ENCODE results near the gene ABHD8. TPM values are rescaled to one million over a fixed set of nuclear protein-coding genes. Genes with fewer than 3 reads are reported as not detected.

The ABHD8 gene
- total RNA-seq, 4 donors from 2014 or later, result 12.2 to 25.0 (median 19.8) TPM

DNA sequence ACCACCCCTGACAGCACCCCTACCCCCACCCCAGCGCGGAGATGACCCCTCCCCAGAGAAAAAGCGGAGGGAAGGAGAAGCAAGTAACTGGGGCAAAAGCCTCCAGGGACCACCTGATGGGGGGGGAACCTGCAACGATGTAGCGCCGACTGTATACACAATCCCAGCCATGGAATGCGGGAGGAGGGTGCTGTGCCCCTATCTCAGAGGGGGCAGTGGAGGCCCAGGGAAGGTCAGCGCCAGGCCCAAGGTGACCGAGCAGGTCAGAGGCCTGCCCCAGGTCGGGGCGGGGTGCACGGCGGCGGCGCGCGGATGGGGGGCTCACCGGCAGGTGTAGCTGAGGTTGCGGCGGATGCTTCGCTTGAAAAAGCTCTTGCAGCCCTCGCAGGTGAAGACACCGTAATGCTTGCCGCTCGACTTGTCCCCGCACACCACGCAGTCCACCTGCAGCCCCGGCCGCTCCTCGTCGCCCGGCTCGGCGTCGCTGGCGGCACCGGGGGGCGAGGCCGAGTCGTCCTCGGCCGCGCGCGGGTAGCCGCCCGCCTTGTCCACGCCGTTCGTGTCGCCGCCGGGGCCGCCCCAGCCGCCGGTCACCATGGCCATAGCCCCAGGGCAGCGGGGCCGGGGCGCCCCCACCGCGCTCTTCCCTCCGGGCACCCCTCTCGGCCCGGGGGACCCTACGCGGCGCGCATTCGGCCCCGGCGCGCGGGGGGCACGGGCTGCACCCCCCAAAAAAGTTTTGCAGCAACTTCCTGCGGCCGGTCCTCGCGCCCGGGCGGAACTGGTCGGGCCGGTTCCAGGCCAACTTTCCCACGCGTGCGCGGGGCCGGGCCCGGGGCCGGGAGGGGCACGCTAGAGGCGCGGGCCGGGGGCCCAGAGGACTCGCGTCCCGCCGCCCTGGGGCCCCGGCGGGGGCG lies 58.3 kb downstream of the ABHD8 start:
- Histone ChIP-seq H3K9me3 (no peaks in the 10 kb centered on the region), H3K27ac (peak overlapping the region; percentile 85 to 91 (median 90)), H3K4me1 (peaks cover 28 to 39% of the 10 kb centered on the region in 2 donors), H3K4me3 (peak overlapping the region; percentile 63 to 85 (median 73)), H3K27me3 (no peaks in the 10 kb centered on the region), H3K36me3 (no peaks in the 10 kb centered on the region)
- TF ChIP-seq, protein P1, sequence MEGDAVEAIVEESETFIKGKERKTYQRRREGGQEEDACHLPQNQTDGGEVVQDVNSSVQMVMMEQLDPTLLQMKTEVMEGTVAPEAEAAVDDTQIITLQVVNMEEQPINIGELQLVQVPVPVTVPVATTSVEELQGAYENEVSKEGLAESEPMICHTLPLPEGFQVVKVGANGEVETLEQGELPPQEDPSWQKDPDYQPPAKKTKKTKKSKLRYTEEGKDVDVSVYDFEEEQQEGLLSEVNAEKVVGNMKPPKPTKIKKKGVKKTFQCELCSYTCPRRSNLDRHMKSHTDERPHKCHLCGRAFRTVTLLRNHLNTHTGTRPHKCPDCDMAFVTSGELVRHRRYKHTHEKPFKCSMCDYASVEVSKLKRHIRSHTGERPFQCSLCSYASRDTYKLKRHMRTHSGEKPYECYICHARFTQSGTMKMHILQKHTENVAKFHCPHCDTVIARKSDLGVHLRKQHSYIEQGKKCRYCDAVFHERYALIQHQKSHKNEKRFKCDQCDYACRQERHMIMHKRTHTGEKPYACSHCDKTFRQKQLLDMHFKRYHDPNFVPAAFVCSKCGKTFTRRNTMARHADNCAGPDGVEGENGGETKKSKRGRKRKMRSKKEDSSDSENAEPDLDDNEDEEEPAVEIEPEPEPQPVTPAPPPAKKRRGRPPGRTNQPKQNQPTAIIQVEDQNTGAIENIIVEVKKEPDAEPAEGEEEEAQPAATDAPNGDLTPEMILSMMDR (IDR thresholded peaks at IDR 0.05 in 4 of 5, conservative IDR thresholded peaks at IDR 0.05 in 1 of 5), result no peak
- TF ChIP-seq POLR2A (IDR thresholded peaks at IDR 0.05), result no peak
- intact Hi-C loops (cut with DNase I; ENCODE audit: low total_unique reads), result no loop called here
- in situ Hi-C loops (cut with MboI; ENCODE audit: low sequenced_read_pairs in 4 of 4), result no loop called here
- ATAC-seq, result peak; percentile 14 to 15
- no peak for DNase-seq

DNA sequence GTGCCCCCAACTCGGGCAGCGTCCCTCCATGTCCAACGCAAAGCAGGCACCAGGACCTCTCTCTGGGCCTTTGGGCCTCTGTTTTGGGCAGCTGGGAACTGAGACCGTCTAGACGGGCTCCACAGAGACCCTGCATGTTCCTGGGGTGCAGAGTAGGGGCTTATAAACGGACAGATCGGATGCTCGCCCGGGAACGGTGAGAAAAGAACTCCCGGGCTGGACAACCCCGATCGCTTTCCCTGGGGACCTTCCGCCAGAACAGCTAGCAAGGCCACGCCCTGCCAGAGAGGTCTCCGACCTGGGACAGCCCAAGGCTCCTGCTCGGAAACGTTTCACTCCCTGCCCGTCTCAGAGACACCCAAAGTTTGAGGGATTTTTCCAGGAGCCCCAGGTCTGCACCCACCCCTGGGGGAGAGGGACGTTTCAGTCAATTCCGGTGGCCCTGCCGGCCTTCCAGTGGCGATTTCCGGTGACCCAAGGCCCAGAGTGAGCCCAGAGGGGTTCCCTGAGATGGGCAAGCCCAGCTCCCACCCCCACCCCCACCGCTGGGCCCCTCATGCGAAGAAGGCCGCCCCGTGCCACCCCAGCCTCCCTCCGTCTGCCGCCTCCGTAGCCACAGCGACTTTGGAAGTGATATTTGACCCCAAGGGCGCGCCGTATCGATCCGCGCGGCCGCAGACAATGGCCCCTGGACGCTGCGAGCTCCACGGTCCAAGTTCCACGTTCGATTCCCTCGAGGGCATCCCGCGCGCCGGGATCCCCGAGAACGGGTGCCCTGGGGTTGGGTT lies 59.2 kb downstream of the ABHD8 start:
- ATAC-seq (peak; percentile 26 to 31), DNase-seq (peak in 1 of 2 donors; percentile 70)
- intact Hi-C loops (cut with DNase I; ENCODE audit: low total_unique reads) (no loop called here), in situ Hi-C loops (cut with MboI; ENCODE audit: low sequenced_read_pairs in 4 of 4) (no loop called here)
- Histone ChIP-seq H3K4me3 (peak overlapping the region; percentile 63 to 85 (median 73)), H3K9me3 (no peaks in the 10 kb centered on the region), H3K4me1 (peaks cover 28 to 39% of the 10 kb centered on the region in 2 donors), H3K27me3 (no peaks in the 10 kb centered on the region), H3K36me3 (no peaks in the 10 kb centered on the region), H3K27ac (peak overlapping the region; percentile 85 to 91 (median 90))
- TF ChIP-seq POLR2A (IDR thresholded peaks at IDR 0.05), result no peak
- TF ChIP-seq, protein P1 (IDR thresholded peaks at IDR 0.05 in 4 of 5, conservative IDR thresholded peaks at IDR 0.05 in 1 of 5), result no peak

DNA sequence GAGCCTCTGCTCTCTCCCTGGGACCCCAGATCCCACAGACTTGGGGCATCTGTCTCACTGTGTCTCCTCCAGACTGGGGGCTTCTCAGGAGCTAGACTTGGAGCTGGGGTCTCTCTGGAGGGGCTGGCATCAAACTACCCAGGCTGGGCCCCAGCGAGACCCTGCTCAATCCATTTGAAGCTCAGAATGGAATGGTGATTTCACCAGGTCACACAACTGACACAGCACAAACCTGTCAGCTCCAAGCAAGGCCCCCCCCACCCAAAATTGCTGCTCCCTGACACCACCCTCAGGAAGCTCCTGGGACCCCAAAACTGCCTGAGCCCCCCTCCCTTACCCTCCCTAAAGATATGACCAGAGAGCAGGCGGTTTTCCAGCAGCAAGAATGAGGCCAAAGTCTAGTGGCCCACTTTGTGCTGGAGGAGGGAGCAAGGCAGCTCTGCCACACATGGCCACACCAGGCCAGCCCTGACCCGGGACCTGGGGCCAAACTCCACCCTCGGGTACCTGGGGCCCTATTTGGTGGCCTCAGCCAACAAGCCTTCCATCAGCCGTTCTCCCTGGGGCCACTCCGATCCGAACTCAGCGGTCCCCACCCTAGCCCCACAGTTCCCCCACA lies 59.9 kb downstream of the ABHD8 start:
- H3K27me3 ChIP-seq, result no peaks in the 10 kb centered on the region
- in situ Hi-C loops (cut with MboI; ENCODE audit: low sequenced_read_pairs in 4 of 4), result no loop called here
- H3K36me3 ChIP-seq, result peaks cover 0 to 3% of the 10 kb centered on the region in 2 donors
- TF ChIP-seq, protein P1 (IDR thresholded peaks at IDR 0.05 in 4 of 5, conservative IDR thresholded peaks at IDR 0.05 in 1 of 5), result no peak
- no peak for TF ChIP-seq POLR2A (IDR thresholded peaks at IDR 0.05)
- no peak for ATAC-seq
- intact Hi-C loops (cut with DNase I; ENCODE audit: low total_unique reads), result no loop called here
- H3K9me3 ChIP-seq, result no peaks in the 10 kb centered on the region
- H3K27ac ChIP-seq, result peak overlapping the region; percentile 85 to 91 (median 90)
- H3K4me1 ChIP-seq, result peaks cover 28 to 39% of the 10 kb centered on the region in 2 donors
- no peak for DNase-seq
- H3K4me3 ChIP-seq, result peak overlapping the region; percentile 63 to 85 (median 73)

DNA sequence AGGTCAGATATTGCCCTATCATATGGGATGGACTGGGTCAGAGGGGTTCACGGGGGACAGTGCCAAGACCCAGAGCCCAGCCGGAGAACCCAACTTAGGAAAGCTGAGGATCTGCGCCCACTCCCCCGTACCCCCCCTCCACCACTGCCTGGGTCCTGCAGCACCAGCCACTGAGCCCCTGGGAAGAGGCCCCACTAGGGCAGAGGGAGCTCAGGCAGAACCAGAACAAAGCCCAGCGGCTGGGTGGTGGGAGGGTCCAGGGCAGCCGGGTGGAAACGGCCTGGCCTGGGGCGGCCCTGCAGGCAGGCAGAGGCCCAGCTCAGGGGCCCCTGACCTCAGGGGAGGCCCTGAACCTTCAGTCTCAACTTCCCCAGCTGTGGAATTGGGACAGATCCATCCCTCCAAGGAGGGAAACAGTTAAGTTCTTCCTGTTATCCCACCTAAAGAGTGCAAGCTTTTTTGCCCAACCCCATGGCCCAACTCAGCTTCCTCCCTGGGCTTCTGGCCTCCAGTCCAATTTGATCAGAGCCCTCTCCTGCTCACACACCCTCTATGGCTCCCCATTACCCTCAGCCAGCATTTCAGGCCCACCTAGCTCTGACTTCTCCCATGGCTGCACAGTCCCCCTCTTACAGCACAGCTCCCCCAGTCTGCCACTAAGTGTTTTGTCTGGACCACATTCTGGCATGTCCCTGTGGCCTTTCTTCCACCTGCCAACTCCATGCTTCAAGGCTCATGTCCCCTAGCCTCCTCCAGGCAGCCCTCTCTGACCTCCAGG lies 60.6 kb downstream of the ABHD8 start:
- Histone ChIP-seq H3K36me3 (peaks cover 0 to 10% of the 10 kb centered on the region in 2 donors), H3K27me3 (no peaks in the 10 kb centered on the region), H3K27ac (peak overlapping the region; percentile 85 to 91 (median 90)), H3K4me3 (peak overlapping the region in 1 of 4 donors; percentile 63), H3K9me3 (no peaks in the 10 kb centered on the region), H3K4me1 (peaks cover 28 to 39% of the 10 kb centered on the region in 2 donors)
- TF ChIP-seq, protein P1 (IDR thresholded peaks at IDR 0.05 in 4 of 5, conservative IDR thresholded peaks at IDR 0.05 in 1 of 5), result no peak
- TF ChIP-seq POLR2A (IDR thresholded peaks at IDR 0.05), result no peak
- intact Hi-C loops (cut with DNase I; ENCODE audit: low total_unique reads) (no loop called here), in situ Hi-C loops (cut with MboI; ENCODE audit: low sequenced_read_pairs in 4 of 4) (no loop called here)
- DNase-seq (no peak), ATAC-seq (no peak)
